Measurements from ENCODE around the gene SPINT1. TPM values are rescaled to one million over a fixed set of nuclear protein-coding genes. Genes with fewer than 3 reads are reported as not detected.
A peak's percentile ranks its signal among the peaks of the same experiment; 100 is the strongest.

The SPINT1 gene
- total RNA-seq, 4 donors from 2014 or later = 84.3 to 143 (median 113) TPM

DNA sequence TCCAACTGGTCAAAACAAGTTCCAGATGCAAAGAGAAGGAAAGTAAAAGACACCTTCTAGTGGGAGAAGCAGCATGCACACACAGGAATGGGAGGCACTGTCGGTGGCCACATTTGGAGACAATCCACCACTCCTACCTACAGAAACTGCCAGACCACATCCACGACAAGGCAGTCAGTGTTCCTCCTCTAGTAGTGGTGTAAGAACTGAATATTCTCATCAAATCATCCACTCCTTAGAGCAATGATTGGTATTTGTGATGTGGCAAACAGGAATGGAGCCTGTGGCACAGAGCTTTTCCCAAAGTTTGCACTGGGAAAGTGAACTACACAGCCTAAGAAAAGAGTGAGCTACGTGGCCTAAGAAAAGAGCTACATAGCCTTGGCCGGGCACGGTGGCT is 5.1 kb upstream of the SPINT1 start:
- no peaks in the 10 kb centered on the region for H3K27me3 ChIP-seq
- H3K9me3 ChIP-seq = no peaks in the 10 kb centered on the region
- no peak for DNase-seq
- no peak overlapping the region for H3K4me3 ChIP-seq (replicated peaks in 1 of 3)
- H3K27ac ChIP-seq = no peak overlapping the region
- no peak for TF ChIP-seq POLR2A (IDR thresholded peaks at IDR 0.05)
- TF ChIP-seq, protein P1, sequence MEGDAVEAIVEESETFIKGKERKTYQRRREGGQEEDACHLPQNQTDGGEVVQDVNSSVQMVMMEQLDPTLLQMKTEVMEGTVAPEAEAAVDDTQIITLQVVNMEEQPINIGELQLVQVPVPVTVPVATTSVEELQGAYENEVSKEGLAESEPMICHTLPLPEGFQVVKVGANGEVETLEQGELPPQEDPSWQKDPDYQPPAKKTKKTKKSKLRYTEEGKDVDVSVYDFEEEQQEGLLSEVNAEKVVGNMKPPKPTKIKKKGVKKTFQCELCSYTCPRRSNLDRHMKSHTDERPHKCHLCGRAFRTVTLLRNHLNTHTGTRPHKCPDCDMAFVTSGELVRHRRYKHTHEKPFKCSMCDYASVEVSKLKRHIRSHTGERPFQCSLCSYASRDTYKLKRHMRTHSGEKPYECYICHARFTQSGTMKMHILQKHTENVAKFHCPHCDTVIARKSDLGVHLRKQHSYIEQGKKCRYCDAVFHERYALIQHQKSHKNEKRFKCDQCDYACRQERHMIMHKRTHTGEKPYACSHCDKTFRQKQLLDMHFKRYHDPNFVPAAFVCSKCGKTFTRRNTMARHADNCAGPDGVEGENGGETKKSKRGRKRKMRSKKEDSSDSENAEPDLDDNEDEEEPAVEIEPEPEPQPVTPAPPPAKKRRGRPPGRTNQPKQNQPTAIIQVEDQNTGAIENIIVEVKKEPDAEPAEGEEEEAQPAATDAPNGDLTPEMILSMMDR (IDR thresholded peaks at IDR 0.05) = no peak
- intact Hi-C loops (cut with DNase I) = no loop called here
- WGBS, 2 donors = 84 to 87% methylated on average over 5 of the region's 5 CpGs
- H3K36me3 ChIP-seq = peaks cover 0 to 4% of the 10 kb centered on the region in 2 donors
- peaks cover 0 to 4% of the 10 kb centered on the region in 2 donors for H3K4me1 ChIP-seq

GRCh38 chr15:40841741-40842140 is 2.1 kb upstream of the SPINT1 start:
- intact Hi-C loops (cut with DNase I) = no loop called here
- TF ChIP-seq POLR2A (IDR thresholded peaks at IDR 0.05) = no peak
- TF ChIP-seq, protein P1 (IDR thresholded peaks at IDR 0.05) = no peak
- peaks cover 13 to 14% of the 10 kb centered on the region in 2 donors for H3K4me1 ChIP-seq
- H3K4me3 ChIP-seq (replicated peaks in 1 of 3) = no peak overlapping the region
- WGBS, 2 donors = 86 to 89% methylated on average over 2 of the region's 2 CpGs
- H3K36me3 ChIP-seq = peaks cover 0 to 4% of the 10 kb centered on the region in 2 donors
- DNase-seq = no peak
- H3K9me3 ChIP-seq = no peaks in the 10 kb centered on the region
- no peaks in the 10 kb centered on the region for H3K27me3 ChIP-seq
- H3K27ac ChIP-seq = no peak overlapping the region

GRCh38 chr15:40843261-40843884 is 475 bp upstream of the SPINT1 start:
- Histone ChIP-seq H3K4me1 (peaks cover 22 to 29% of the 10 kb centered on the region in 2 donors), H3K9me3 (no peaks in the 10 kb centered on the region), H3K27ac (peak overlapping the region; percentile 47 to 90 (median 68)), H3K36me3 (peaks cover 0 to under 1% of the 10 kb centered on the region in 2 donors), H3K27me3 (no peaks in the 10 kb centered on the region), H3K4me3 (replicated peaks in 1 of 3) (peak overlapping the region; percentile 50 to 62 (median 57))
- no peak for TF ChIP-seq POLR2A (IDR thresholded peaks at IDR 0.05)
- TF ChIP-seq, protein P1 (IDR thresholded peaks at IDR 0.05) = peak in 1 of 6 experiments; percentile 4
- DNase-seq = peak; percentile 19 to 26
- 6 to 15% methylated on average over 12 to 17 of the region's 34 CpGs for WGBS, 2 donors
- intact Hi-C loops (cut with DNase I) = no loop called here

DNA sequence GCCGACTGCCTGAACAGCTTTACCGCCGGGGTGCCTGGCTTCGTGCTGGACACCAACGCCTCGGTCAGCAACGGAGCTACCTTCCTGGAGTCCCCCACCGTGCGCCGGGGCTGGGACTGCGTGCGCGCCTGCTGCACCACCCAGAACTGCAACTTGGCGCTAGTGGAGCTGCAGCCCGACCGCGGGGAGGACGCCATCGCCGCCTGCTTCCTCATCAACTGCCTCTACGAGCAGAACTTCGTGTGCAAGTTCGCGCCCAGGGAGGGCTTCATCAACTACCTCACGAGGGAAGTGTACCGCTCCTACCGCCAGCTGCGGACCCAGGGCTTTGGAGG is 815 bp downstream of the SPINT1 start:
- intact Hi-C loops (cut with DNase I) = no loop called here
- DNase-seq = peak; percentile 51
- Histone ChIP-seq H3K9me3 (no peaks in the 10 kb centered on the region), H3K27me3 (no peaks in the 10 kb centered on the region), H3K27ac (peak overlapping the region; percentile 47 to 90 (median 68)), H3K36me3 (no peaks in the 10 kb centered on the region), H3K4me1 (peaks cover 22 to 29% of the 10 kb centered on the region in 2 donors), H3K4me3 (replicated peaks in 1 of 3) (peak overlapping the region; percentile 50 to 62 (median 57))
- TF ChIP-seq POLR2A (IDR thresholded peaks at IDR 0.05) = no peak
- TF ChIP-seq, protein P1 (IDR thresholded peaks at IDR 0.05) = no peak
- WGBS, 2 donors = 2 to 3% methylated on average over 14 to 22 of the region's 28 CpGs

DNA sequence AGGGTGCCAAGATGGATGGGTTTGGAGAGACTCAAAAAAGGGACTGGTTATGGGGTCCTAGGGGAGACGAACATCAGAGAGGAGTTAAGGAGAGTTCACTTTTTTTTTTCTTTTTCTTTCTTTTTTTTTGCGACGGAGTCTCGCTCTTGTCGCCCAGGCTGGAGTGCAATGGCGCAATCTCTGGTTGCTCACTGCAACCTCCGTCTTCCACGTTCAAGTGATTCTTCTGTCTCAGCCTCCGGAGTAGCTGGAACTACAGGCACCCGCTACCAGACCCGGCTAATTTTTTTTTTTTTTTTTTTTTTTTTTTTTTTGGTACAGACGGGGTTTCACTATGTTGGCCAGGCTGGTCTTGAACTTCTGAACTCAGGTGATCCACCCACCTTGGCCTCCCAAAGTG is 1.2 kb downstream of the SPINT1 start:
- DNase-seq = peak in 1 of 2 donors; percentile 12
- 31 to 33% methylated on average over 12 of the region's 12 CpGs for WGBS, 2 donors
- Histone ChIP-seq H3K27ac (peak overlapping the region; percentile 47 to 90 (median 71)), H3K27me3 (no peaks in the 10 kb centered on the region), H3K9me3 (no peaks in the 10 kb centered on the region), H3K4me3 (replicated peaks in 1 of 3) (peak overlapping the region; percentile 50 to 62 (median 57)), H3K4me1 (peaks cover 22 to 29% of the 10 kb centered on the region in 2 donors), H3K36me3 (no peaks in the 10 kb centered on the region)
- TF ChIP-seq, protein P1 (IDR thresholded peaks at IDR 0.05) = no peak
- TF ChIP-seq POLR2A (IDR thresholded peaks at IDR 0.05) = no peak
- intact Hi-C loops (cut with DNase I) = no loop called here
